ENCODE measurements around the gene CDC6. TPM values are rescaled to one million over a fixed set of nuclear protein-coding genes. Genes with fewer than 3 reads are reported as not detected.

The CDC6 gene
- total and polyA plus RNA-seq, 2 of the 8 experiments (the other 6 are each of a cell fraction or from before 2014, with no cell fraction given) = 50.5 to 140 TPM

- H3K23me2 ChIP-seq (ENCODE audit: low read depth, low read length) = no peaks in the 10 kb centered on the region
- H3K36me3 ChIP-seq (ENCODE audit: control insufficient read depth in 2 of 4, insufficient read depth in 4 of 4, low read length in 3 of 4) = peaks cover 27 to 54% (median 49%) of the 10 kb centered on the region in 4 experiments
- H3K56ac ChIP-seq (replicated peaks; ENCODE audit: insufficient read length, low read depth, low read length) = no peak overlapping the region
- ChIA-PET CTCF (ENCODE audit: partially characterized antibody) (interaction anchor here (0.7 to 39.2 kb wide), 20 partner anchors 8 to 256 kb away, joined by 3 to 1198 read pairs (median 4); partner anchors contain the start of genes CDC6, GJD3 and WIPF2), POLR2A (ENCODE audit: partially characterized antibody) (interaction anchor here (1.5 to 31.2 kb wide), 5 partner anchors 4 to 69 kb away, joined by 3 to 570 read pairs (median 540); partner anchors contain the start of genes CDC6, GJD3 and RARA)
- H3K23ac ChIP-seq (ENCODE audit: insufficient read length) = no peak overlapping the region
- FAIRE-seq = no peak
- no peak overlapping the region for H2BK20ac ChIP-seq (ENCODE audit: low read length)
- no peak overlapping the region for H4K91ac ChIP-seq (replicated peaks; ENCODE audit: insufficient read length, low read length)
- H3K18ac ChIP-seq (ENCODE audit: extremely low read depth, low read length) = no peak overlapping the region
- H2BK5ac ChIP-seq (ENCODE audit: low read depth, low read length) = no peak overlapping the region
- H4K5ac ChIP-seq (ENCODE audit: insufficient read length, low read depth, low read length) = no peak overlapping the region
- H2BK12ac ChIP-seq (ENCODE audit: low read depth, low read length) = no peak overlapping the region
- H3K4me2 ChIP-seq (ENCODE audit: insufficient read depth in 1 of 2, low read depth in 2 of 2, low read length in 2 of 2) = no peak overlapping the region
- no peak overlapping the region for H3K9ac ChIP-seq (replicated peaks in 1 of 4; ENCODE audit: extremely low read depth in 1 of 4, low read depth in 3 of 4, low read length in 3 of 4)
- no peak overlapping the region for H2AFZ ChIP-seq (ENCODE audit: low read length)
- 89% methylated on average over 5 of the region's 5 CpGs; no CpG with 5 or more reads in 1 of the 2 experiments for WGBS, 2 experiments (ENCODE audit: extremely low coverage in 1 of 2, insufficient coverage in 1 of 2, insufficient read length in 1 of 2, insufficient replicate concordance in 2 of 2, low coverage in 1 of 2, low lambda C conversion rate in 2 of 2, missing lambda C conversion rate in 1 of 2)
- no peak overlapping the region for H3K14ac ChIP-seq (ENCODE audit: insufficient read length)
- peaks cover 10 to 11% of the 10 kb centered on the region in 2 experiments for H4K20me1 ChIP-seq (replicated peaks in 1 of 2; ENCODE audit: control insufficient read depth in 1 of 2, insufficient read depth in 2 of 2, low read length in 2 of 2)
- DNase-seq (ENCODE audit: low read depth in 1 of 2, low spot score in 2 of 2) = no peak
- TF ChIP-seq TCF12 (IDR thresholded peaks at IDR 0.05; ENCODE audit: low read depth, low read length) = no peak
- no peak for TF ChIP-seq TAF1 (IDR thresholded peaks at IDR 0.05; ENCODE audit: low read depth, low read length)
- TF ChIP-seq NANOG (IDR thresholded peaks at IDR 0.05; ENCODE audit: insufficient read depth, low read depth, low read length, poor library complexity, severe bottlenecking) = no peak
- TF ChIP-seq CBX8 (IDR thresholded peaks at IDR 0.05; ENCODE audit: borderline replicate concordance, low read depth, low read length) = no peak
- no peak for TF ChIP-seq MAFK (IDR thresholded peaks at IDR 0.05; ENCODE audit: low read depth, low read length)
- no peak overlapping the region for H3K4me3 ChIP-seq (ENCODE audit: extremely low read depth in 1 of 4, insufficient read depth in 2 of 4, low read depth in 3 of 4, low read length in 4 of 4)
- H2AK5ac ChIP-seq (ENCODE audit: low read depth, low read length) = no peak overlapping the region
- H3K9me3 ChIP-seq (ENCODE audit: insufficient read depth in 2 of 2, low read depth in 1 of 2, low read length in 1 of 2) = no peaks in the 10 kb centered on the region
- H2BK120ac ChIP-seq (replicated peaks; ENCODE audit: low read depth, low read length) = no peak overlapping the region
- peaks cover 0 to 1% (median 0%) of the 10 kb centered on the region in 4 experiments; a peak in 1 of 7 replicates for H3K27me3 ChIP-seq (replicated peaks in 1 of 4; ENCODE audit: control insufficient read depth in 3 of 4, extremely low read depth in 1 of 4, insufficient read depth in 3 of 4, low read length in 3 of 4)
- H3K27ac ChIP-seq (ENCODE audit: low read depth, low read length) = no peak overlapping the region
- peaks cover 0 to 3% of the 10 kb centered on the region in 2 experiments; a peak in 1 of 4 replicates for H3K79me2 ChIP-seq (ENCODE audit: control insufficient read depth in 1 of 2, insufficient read depth in 2 of 2, low read length in 2 of 2)
- no peak overlapping the region for H3K4ac ChIP-seq (replicated peaks; ENCODE audit: insufficient read length, low read depth, low read length)
- H2BK15ac ChIP-seq (ENCODE audit: low read length) = no peak overlapping the region
- H3K79me1 ChIP-seq (ENCODE audit: low read depth, low read length) = no peaks in the 10 kb centered on the region
- H3K4me1 ChIP-seq (replicated peaks in 1 of 4; ENCODE audit: control insufficient read depth in 3 of 4, insufficient read depth in 4 of 4, low read length in 3 of 4) = peaks cover 14 to 19% (median 16%) of the 10 kb centered on the region in 4 experiments
- no peak overlapping the region for H4K8ac ChIP-seq (ENCODE audit: extremely low read depth, insufficient read depth, low read length)
These were observed 16.3 kb downstream of the CDC6 start for GRCh38 chr17:40303708-40304551.
